HG02943 (cell line): ENCODE results near the gene SLC35A2.
"Not testable (repeated sequence)": the region's sequence is repeated elsewhere in the genome, so short reads cannot be mapped to it uniquely, and the experiment has no call there.

Experiments used
- ATAC-seq: cut with Tn5 transposase; IDR thresholded peaks from one replicate; pipeline ENCODE4 v1.9.1; 2021; ENCODE audit warnings: mild to moderate bottlenecking, low read depth, moderate library complexity; ENCODE audit not compliant: unreplicated experiment

Gene SLC35A2

GRCh38 chrX:48854121-48854804 lies 57.2 kb downstream of the SLC35A2 start:
- ATAC-seq: not testable (repeated sequence)

- ATAC-seq: not testable (repeated sequence)
Measured at GRCh38 chrX:48853494-48853893, 58.0 kb downstream of the SLC35A2 start.
